CD4-positive, alpha-beta T cell treated with Interleukin-12 subunit alpha and Interleukin-12 subunit beta, for 1 hour (primary cell): ENCODE measurements around the gene NAMPT.
"Not testable (repeated sequence)": the region's sequence is repeated elsewhere in the genome, so short reads cannot be mapped to it uniquely, and the experiment has no call there.

Source experiments
- DNase-seq: peaks from one replicate; pipeline ENCODE4 v3.0.0-alpha.2; 2020

The NAMPT gene

DNA sequence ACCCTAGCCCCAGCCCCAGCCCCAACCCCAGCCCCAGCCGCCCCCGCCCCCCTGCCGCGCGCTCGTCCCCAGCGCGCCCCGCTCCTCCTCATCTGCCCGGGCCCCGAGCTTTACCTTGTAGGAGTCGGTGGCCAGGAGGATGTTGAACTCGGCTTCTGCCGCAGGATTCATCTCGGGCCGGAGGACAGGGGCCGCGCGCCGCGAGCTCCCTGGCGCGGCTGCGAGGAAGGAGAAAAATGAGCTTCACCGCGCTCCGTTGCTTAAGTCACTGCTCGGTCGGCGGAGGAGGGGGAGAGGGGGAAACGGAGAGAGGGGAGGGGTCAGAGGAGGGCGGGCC is at the start of gene NAMPT:
Gene NAMPT, minus strand, starts transcription at position 270 of the 337 bp plus-strand sequence. Its CDS starts 99 bp downstream, at position 171.
- no peak for DNase-seq

DNA sequence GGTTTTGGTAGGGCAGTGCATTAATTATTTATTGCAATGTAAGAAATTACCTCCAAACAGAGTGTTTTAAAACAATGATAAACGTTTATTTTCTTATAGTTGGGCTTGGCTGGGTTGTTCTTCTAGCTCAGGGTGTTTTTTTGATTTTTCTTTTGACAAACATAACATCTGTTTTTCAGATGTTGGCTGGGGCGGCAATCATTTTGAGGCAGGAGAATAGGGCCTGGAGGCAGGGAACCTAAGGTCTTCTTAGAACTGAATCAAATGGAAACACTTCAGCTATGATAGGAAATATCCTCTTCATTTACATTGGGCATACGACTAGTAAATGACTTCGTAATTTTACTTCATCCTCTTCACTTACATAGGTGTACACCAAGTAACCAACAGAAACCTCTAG is 47.4 kb upstream of the NAMPT start:
- DNase-seq = no peak

DNA sequence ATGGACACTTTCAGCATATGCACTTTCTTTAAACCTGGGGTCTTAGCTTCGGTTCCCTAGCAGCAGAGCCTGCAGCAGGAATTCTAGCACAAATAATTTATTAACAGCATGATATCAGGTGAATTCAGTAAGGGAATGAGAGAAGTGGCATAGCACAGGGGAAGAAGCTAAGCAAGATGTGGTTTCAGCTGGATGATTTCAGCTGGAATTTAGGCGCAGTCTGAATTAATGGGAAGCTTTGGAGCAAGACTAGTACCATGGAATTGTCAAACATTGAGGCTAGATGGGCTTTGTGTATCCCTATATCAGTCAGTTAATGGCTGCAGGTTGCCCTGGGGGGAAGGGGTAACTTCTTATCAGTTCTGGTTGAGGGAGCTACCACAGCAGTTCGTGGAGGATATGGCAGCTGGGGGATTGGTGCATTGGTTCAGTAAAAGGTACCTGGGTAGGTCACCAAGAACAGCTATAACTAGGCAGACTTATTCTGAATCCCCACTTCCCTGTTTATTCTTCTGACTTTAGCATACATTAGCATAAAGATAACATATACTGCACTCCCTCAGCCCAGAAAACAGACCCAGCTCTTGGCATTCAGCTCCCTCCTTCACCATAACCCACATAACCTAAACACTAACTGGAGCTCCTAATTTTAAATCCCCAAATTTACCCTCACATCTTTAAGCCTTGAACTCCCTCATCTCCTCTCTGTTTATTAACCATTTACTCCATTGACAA is 46.8 kb upstream of the NAMPT start:
- no peak for DNase-seq

DNA sequence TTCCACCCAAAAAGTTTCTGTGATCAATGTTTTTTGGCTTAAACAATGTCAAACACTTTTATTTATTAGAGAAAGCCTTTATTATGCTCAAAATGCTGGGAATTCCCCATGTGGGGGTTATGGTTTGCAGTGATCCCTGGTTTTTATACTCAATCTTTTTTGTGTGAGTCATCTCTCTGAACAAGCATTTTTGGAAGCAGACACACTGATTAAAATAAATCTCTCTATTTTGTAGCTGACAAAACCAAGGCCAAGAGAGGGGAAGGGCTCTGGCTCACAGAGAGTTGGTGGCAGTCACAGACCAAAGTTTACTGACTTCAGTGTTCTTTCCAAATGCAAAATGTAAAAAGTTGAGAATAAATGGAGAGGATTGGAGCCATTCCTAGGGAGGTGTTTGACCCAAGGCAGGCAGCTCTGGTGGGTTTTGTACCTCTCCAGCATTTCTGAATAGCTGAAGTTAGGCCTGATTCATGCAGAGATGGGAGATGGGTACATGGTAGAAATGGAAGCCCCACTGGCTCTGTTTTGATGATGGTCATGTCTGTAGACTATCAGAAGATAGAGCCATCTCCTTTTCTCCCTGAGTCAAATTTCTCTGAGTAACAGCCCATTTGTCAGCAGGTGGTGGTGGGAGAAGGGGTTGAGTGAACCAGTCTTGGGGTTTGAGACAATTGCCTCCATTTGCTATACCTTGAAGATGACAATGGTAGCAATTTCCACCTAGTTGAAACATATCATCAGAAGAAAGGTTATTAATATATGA is 45.4 kb upstream of the NAMPT start:
- DNase-seq = no peak

DNA sequence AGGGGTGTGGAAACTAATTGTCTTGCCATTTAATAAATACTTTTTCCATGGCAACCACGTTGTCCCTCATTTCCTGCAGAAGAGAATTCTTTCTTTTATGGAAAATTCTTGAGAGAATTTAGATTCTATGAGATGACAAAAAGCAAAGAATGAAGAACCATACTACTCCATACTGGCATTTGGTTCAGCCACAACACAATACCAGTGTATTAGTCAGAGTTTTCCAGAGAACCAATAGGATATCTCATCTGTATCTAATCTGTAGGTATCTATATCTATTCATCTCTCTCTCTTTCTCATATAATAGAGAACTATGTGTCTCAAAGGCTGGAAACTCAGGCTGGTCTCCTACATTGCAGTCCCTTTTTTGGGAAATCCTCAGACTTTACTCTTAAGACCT is 44.6 kb upstream of the NAMPT start:
- no peak for DNase-seq

DNA sequence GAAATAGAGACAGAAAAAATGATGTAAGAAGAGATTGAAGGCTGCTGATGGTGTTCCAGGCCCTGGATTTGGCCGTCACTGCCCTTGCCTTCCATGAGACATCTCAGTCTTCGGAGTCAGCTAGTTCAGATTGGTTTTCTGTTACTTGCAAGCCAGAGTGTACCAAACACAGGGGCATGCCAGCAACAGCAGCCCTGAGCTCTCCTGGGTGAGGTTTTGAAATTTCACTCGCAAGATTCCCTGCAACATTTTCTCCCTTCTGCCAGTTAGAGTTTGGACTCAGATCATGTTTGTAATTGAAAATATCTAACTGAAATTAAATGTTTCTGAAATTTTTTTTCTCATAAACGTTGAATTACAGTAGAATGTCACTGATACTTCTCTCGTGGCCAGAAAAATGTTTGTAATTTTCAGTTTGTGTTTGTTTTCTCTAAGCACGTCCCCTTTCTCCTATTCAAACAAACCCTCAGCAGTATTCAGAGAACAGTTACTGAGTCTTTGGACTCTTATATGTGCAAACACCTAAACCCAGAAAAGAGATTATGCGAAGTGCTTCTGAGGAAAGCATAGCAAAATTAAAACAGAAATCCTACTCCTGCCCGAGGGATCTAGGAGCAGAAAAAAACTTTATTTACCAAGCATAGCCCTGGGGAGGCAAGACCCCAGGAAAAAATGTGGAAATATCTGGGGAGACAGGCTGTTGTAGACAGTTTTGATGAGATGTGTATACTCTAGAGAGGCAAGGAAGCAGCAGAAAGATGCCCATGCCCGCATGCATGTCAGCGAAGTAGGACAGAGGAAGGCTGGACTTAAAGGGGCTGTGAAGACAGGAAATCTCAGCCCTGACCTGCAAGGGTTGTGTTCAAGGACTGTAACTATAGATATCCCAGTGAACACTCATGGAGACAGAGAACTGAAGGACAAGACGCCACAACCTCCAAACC is 43.0 kb upstream of the NAMPT start:
- DNase-seq = no peak

DNA sequence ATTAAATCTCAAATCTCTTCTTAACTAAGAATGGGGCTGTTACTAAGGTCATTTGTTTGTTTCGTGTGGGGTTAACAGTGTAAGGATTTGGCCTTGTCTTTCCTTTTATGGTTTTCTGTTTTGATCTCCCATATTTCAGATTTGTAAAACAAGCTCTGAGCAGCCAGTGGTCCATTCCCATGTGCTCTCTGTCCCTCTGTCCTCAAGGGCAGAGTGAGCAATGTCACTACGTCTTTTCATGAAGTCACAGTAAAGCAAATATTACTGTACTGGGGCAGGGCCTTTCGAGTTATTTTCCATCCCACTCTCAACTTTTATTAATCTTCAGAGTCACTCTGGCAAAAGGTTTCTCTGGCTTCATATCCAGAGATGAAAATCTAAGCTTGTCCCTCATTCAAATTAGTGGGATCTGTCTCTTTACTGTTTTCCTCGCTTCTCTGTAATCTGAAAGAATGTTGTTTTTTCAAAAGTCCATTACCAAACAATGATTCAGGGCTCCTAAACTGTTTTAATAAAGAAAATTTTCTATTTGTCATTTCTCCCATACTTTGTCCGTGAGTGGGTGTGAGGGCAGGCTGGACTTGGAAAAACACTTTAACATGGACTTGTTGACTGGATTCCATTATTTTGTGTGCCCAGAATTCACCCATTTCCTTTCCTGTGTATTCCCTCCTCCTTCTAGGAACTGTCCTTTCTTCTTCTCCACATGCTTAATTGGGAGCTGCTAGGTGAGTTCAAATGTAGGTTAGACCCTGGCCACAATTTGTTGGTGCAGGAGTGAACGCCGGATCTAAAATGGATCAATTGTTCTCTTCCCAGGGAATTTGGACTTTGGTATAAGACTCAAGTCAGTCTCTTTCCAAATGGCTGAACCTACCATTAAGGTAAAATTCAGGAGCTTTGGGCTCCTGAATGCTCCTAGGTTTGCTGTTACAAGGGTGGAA is 42.1 kb upstream of the NAMPT start:
- no peak for DNase-seq

DNA sequence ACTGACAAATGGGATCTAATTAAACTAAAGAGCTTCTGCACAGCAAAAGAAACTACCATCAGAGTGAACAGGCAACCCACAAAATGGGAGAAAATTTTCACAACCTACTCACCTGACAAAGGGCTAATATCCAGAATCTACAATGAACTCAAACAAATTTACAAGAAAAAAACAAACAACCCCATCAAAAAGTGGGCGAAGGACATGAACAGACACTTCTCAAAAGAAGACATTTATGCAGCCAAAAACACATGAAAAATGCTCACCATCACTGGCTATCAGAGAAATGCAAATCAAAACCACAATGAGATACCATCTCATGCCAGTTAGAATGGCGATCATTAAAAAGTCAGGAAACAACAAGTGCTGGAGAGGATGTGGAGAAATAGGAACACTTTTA is 39.7 kb upstream of the NAMPT start:
- DNase-seq = not testable (repeated sequence)

DNA sequence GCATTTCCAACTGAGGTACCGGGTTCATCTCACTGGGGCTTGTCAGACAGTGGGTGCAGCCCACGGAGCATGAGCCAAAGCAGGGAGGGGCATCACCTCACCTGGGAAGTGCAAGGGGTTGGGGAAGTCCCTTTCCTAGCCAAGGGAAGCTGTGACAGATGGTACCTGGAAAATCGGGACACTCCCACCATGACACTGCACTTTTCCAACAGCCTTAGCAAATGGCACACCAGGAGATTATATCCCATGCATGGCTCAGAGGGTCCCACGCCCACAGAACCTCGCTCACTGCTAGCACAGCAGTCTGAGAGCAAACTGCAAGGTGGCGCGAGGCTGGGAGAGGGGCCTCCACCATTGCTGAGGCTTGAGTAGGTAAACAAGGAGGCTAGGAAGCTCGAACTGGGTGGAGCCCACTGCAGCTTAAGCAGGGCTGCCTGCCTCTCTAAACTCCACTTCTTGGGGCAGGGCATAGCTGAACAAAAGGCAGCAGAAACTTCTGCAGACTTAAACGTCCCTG is 35.5 kb upstream of the NAMPT start:
- DNase-seq = not testable (repeated sequence)

DNA sequence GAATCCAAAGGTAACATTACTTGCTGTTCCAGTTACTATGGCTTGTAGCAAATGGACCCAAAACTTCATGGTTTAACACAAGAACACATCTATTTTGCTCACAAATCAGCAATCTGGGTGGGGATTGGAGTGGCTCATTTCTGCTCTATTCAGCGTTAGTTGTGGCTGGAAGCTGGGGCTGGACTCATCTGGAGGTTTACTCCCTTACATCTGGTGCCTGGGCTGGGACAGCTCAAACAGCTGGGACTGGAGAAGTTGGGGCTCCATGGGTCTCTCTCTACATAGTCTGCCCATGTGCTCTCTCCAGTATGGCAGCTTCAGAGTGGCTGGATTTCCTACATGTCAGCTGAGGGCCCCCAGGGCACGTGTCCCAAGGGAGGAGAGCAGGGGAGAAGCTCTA is 33.7 kb upstream of the NAMPT start:
- DNase-seq = no peak

DNA sequence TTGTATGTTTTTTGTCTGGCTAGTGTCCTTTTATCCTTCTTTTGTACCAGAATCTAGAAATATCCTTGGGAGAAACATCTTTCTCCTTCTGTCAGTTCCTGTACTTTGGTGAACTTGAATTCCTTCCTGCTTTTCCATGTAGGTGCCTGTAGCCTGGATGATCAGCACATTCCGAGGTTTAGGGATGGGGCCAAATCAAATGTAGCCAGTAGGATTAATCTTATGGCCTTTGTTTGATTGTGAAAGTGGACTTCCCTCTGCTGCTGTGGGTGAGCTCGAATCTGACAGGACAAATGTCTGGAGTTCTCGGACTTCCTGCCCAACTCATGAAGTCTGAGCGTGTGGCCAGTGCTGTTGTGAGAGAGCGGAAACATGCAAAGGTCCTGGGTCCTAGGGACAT is 33.2 kb upstream of the NAMPT start:
- DNase-seq = no peak

DNA sequence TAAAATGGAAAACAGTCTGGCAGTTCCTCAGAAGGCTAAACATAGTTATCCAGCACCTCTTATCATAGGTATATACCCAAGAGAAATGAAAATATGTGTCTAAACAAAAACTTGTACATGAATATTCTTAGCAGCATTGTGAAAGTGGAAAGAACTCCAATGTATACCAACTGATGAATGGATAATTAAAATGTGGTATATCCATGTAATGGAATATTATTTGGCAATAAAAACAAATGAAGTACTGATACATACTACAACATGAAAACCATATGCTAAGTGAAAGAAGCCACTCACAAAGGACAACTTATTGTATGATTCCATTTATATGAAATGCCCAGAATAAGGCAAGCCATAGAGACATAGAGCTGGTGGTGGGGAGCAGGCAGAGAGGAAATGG is 32.2 kb upstream of the NAMPT start:
- no peak for DNase-seq

DNA sequence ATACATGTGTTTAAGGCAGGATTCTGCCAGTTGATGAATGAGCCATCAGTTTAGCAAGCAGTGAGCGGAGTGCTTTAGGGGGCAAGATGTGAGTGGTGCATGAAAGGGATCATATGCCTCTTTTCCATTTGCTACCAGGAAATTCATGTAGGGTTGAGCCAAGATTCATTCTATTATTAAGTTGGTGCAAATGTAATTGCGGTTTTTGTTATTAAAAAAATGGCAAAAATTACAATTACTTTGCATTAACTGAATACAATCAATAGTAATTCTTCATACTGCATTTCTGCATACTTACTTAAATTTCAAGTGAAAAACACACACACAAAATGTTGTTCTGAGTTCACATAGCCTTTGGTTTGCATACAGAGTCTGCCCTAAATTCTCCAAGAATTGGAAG is 30.1 kb upstream of the NAMPT start:
- no peak for DNase-seq

DNA sequence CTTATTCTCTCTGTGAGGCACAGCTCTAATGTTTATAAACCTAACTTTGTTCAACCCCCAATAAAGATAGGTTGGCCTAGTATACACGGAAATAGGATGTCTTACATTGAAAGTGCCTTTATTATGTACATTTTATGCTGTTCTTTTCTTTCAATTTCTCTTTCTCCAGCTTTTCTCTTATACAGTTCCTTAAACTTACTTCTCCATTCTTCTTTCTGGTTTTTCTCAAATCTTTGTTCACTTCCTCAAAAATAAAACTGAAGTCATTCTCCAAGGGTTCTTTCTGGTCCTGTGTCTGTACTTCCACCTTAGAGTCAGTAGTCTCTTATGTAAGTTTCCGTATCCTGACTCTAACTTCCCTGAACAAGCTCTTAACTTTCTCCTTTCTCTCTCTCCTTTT is 29.2 kb upstream of the NAMPT start:
- no peak for DNase-seq

DNA sequence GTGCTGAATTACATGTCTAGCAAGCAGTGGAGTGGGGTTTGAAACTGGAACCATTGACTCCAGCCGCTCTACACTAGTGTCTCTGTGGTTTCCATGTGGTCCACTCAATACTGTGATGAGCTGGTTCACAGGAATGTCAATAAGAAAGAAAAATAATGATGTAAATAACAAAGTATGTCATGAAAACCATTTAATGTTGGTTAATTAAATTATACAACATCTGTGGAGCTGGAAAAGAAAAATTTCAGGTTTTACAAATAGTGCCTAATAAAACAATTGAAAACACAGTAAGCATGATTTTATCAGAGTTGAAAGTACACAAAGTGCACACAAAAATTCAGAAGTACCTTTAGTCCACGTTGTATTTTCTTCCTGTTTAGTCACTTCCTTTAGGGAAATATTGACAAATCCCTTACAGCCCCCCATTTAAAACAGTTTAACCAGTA is 28.7 kb upstream of the NAMPT start:
- DNase-seq = no peak

DNA sequence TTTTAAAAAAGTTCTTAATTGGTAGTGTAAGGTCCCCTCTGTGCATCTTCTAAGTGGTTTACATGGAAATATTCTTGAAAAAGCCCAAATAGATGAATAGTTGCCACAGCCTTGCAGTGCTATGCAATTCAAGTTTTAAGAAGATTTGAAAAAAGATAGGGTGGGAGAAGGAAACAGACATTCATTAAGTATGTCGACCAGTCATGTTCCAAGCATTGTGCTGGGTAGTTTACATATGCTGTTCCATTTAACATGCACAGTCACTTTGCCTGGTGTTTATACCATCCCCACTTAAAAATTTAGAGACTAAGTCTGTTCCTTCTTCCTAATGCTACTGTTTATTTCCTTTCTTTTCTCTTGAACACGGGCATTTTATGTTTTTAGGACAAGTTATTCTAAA is 28.1 kb upstream of the NAMPT start:
- no peak for DNase-seq

DNA sequence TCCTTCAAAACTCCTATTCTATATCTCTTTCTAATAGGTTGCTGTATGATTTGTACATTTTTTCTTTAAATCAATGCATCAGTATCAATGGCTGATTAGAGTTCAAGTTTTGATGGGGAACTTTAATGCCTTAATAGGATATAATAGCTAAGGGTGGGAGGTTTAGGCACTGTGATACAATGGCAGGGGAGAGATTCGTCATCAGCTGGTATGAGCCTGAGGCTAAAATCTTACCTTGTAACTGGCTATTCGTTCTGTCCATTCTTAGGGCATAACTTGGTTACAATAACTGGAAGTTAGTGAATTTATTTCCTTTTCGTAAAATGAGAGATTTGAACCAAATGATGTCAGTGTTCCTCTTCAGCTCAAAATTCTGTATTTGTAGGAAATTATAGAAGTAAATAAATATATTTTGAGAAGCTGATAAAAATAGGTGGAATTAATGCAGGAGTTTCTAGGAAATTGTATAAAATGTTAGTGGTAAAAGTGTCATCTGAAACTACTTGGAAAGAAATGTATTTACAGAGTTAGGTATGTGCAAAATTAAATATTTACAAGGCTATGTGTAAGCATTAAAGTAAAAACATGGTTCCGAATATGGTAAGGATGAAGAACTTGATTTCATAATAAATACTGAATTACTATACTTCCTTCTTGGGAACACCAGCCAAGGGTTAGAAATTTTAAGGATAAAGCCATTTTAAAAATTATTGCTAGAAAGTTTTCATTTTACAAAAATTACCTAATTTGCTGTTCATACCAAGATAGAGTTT is 27.5 kb upstream of the NAMPT start:
- DNase-seq = no peak

DNA sequence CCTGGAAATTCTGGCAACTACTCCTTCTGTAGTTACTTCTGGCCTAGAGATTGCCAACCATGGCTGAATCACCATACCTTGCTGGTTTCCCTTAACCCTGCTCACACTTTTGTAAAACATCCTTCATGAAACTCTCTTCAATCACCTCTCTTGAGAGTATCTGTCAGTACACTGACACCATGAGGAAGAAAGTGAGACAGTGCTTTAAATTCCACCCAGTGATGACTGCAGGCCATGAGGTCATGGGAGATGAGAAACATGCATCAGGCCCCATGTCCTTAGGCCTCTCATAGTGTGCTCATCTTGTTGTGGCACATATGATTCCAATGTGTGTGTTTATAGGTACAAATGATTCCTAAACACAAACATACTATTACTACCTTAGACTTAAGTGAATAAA is 24.6 kb upstream of the NAMPT start:
- DNase-seq = no peak

DNA sequence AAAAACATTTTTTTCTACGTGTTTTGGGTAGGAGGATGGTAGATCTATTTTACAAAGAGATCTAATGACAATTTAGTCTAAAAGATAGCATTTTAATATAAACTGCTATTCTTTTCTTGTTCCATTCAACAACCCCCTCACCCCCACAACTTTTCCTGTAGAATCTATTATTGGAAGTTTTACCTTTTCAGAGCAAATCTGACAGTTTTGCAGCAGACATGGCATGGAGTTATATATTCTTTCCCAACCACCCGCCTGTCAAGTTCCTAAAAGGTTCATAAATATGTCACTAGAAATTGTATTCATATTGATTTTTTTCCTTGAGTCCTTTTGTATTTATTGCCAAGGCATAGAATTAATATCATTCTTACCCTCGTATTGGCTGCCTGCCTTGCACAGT is 21.5 kb upstream of the NAMPT start:
- DNase-seq = no peak

DNA sequence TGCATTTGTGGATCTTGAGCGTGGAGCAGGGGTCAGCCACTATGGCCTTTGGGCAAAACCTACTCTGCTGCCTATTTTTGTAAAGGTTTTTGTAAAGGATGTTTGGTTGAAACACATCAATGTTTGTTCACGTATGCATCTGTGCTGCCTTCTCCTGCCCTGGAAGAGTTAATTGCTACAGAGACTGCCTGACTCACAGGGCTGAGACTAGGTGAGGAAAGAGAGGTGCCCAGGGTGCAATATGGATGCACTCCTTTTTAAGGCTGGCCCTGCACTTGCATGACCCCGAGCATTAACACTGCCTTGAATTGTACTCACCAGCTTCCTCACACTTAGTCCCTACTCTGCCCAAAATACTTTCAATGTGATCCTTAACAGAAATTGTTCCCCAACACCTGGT is 20.9 kb upstream of the NAMPT start:
- DNase-seq = no peak

DNA sequence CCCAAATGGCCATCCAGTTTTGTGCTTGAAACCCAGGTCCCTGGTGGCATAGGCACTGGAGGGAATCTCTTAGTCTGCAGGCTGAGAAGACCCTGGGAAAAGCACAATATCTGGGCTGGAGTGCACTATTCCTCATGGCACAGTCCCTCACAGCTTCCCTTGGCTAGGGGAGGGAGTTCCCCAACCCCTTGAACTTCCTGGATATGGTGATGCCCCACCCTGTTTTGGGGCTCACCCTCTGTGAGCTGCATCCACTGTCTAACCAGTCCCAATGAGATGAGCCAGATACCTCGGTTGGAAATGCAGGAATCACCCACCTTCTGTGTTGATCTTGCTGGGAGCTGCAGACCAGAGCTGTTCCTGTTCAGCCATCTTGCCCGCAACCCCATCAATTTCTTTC is 19.8 kb upstream of the NAMPT start:
- DNase-seq = no peak
